Epithelial cell of esophagus (primary cell): ENCODE results near the gene ACCSL.

Experiments
- DNase-seq: peaks from one replicate; pipeline ENCODE4 v3.0.0; 2010; ENCODE audit warnings: low read depth
- H3K4me3 ChIP-seq: 2 replicates; pipeline ENCODE4 v1.5.1; 2011; ENCODE audit warnings: mild to moderate bottlenecking, low read length, control low read depth
- CTCF ChIP-seq: IDR thresholded peaks from 2 replicates; pipeline ENCODE4 v1.5.1; 2011; ENCODE audit warnings: low read depth, mild to moderate bottlenecking, low read length, control low read depth, inconsistent platforms; ENCODE audit not compliant: insufficient read depth; ENCODE audit errors: missing control alignments

ACCSL gene

GRCh38 chr11:44011797-44012196 lies 36.0 kb upstream of the ACCSL start:
- TF ChIP-seq CTCF: no peak
- no peak overlapping the region for H3K4me3 ChIP-seq
- peak; percentile 29 for DNase-seq

DNA sequence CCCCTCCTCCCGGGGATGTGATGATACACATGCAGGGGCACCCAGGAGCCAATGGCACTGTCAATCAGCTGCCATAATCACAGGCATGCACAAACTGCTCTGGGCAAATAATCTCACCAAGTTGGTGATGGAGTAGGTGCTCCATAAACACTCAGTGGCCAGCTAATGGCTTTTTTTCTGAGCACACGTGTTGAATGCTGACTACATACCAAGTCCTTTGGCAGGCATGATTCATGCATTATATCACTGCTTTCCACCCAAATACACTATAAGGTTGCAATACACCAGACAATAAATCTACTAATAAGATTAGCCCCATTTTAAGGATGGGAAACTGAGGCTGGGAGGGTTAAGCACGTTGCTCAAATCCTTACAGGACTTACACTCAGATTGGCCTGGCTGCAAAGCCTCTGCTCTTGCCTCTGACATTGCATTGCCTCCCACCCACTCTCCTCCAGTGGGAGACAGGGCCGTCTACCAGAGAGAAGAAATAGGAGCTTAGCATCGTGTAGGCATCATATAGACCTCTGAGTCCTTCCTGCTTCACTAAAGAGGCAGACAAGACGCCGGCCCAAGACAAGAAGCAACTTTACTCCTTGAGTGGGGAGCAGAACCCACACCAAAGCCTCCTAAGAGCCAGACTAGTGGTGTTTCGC lies 32.7 kb upstream of the ACCSL start:
- TF ChIP-seq CTCF: no peak
- no peak for DNase-seq
- no peak overlapping the region for H3K4me3 ChIP-seq

- no peak for TF ChIP-seq CTCF
- no peak overlapping the region for H3K4me3 ChIP-seq
- no peak for DNase-seq
These were observed 32.2 kb upstream of the ACCSL start for GRCh38 chr11:44015624-44016007.

DNA sequence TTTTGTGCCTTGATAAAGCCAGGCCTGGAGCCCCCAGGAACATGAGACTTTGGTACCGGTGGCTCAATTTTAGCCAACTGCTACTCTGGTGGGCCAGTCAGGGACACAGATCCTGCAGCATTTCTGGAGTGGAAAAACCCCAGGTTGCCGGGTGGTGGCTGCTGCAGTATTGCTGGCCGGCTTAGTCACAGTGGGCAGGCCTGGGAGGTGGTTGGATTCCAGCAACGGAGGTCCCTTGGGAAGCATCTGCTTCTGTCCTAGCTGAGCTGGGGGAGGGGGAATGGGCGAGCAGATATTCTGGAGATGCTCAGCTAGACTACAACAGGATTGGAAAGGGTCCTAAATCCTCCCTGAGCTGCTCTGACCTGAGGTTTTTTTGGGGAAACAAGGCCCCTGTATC lies 31.6 kb upstream of the ACCSL start:
- no peak for TF ChIP-seq CTCF
- DNase-seq: no peak
- no peak overlapping the region for H3K4me3 ChIP-seq

DNA sequence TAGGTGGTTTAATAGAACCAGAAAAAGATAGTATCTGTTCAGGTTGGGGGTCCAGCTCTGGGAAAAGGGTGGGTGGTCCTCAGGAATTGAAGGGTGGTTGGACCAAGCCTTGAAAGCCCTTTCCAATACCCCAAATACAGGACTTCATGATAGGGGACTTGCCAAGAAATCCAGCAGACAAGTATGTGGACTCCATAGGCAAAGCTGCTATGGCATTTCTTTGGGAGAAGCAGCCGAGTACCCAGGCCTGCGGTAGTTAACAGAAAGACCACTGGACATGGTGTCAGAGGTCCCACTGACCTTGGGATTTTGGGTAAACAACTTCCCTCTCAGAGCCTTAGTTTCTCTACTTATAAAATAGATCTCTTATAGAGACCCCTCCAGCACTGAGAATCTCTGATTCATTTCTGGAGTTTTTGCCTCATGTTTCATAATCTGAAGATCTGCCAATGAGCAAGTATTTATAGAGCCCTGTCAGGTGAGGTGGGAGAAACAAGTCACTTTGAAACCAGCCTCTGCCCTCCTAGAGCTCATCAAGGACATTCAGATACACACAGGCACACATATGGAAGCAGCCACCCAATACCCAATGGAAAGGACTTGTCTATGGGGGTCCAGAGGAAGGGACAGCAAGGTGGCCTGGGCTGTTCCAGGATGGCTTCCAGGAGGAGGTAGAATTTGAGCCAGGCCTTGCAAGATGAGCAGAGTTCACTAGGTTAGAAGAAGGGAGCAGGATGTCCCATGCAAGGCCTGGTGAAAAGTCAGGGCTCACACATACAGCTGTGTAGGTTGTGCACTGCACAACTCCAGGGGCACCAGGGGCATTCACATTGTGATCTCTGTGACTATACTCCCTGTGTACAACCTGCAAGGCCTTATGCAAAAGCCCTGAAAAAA lies 31.0 kb upstream of the ACCSL start:
- no peak for TF ChIP-seq CTCF
- no peak overlapping the region for H3K4me3 ChIP-seq
- DNase-seq: no peak

DNA sequence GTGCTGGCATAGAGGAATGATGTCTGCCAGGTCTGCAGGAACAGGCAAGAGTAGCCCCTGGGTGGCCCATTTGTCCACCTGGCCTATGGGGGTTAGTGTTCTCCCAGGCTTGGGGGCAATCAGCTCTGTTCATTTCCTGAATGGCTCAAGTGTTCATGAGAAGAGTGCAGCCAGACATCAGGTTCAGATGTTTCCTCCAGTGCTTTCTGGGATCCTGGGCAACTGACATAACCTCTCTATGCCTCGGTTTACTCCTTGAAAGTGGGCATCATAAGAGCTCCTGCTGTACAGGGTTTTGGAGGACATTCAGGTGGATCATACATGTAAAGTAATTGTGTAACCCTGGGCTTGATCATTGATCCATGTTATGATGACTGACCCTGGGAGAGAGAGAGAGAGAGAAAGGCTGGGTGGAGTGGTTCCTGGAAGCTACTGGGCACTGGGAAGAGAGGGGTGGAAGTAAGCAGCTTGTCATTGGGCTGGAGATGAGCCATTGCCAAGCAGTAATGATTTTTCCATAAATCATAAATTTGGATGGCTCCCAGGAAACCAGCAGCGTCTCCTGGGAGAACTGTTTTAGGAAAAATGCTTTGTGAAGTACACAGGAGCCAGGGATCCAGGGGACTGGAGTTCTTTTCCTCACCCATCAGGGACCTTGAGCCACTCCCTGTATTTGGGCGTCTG lies 30.2 kb upstream of the ACCSL start:
- no peak for TF ChIP-seq CTCF
- DNase-seq: no peak

DNA sequence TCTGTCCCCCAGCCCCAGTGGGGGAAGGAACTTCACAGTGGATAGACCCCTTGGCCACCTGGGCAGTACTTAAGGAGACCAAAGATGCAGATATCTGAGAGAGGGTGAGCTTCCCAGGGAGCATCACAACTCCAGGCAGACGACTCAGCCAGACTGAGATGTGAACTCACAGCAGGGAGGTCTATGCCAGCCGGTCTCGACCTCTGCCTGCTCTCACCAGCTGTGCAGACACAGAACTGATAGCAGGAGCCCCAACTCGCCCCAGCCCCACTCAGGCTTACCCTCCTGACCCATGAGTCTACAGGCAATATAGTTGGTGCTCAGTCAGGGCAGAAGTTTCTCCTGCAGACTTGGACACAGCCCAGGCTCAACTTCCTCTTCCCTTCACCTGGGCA lies 29.7 kb upstream of the ACCSL start:
- TF ChIP-seq CTCF: no peak
- DNase-seq: no peak
- H3K4me3 ChIP-seq: no peak overlapping the region

More for the DNA sequence above, 30.2 kb upstream of the ACCSL start:
- no peak overlapping the region for H3K4me3 ChIP-seq
